Embryonic facial prominence (tissue), 1 donor: Measurements from ENCODE around the gene LGALS1.

Experiments
- DNase-seq: peaks from one replicate; pipeline ENCODE4 v3.0.0-alpha.2; 2016; ENCODE audit errors: extremely low spot score

The LGALS1 gene

GRCh38 chr22:37725551-37726240 lies 50.3 kb downstream of the LGALS1 start:
- DNase-seq, result no peak

- no peak for DNase-seq
Observed at GRCh38 chr22:37726241-37726887, 50.9 kb downstream of the LGALS1 start.

GRCh38 chr22:37728620-37729019 lies 53.2 kb downstream of the LGALS1 start:
- DNase-seq, result no peak
